GM10847 (cell line): ENCODE results near the gene EIF5A2.

ENCODE experiments used
- POLR2A ChIP-seq: IDR thresholded peaks from 2 replicates; pipeline ENCODE4 v1.6.1; 2011; ENCODE audit not compliant: insufficient read length; ENCODE audit errors: extremely low read depth

The EIF5A2 gene

GRCh38 chr3:170905862-170906261, 2.6 kb downstream of the EIF5A2 start:
- TF ChIP-seq POLR2A = no peak

- no peak for TF ChIP-seq POLR2A
Measured at GRCh38 chr3:170903123-170903522, 5.3 kb downstream of the EIF5A2 start.

GRCh38 chr3:170899455-170899854, 9.0 kb downstream of the EIF5A2 start:
- TF ChIP-seq POLR2A = no peak

- TF ChIP-seq POLR2A = no peak
Measured at GRCh38 chr3:170897978-170898377, 10.5 kb downstream of the EIF5A2 start.

- TF ChIP-seq POLR2A = no peak
Measured at GRCh38 chr3:170896781-170897180, 11.7 kb downstream of the EIF5A2 start.

- TF ChIP-seq POLR2A = no peak
Measured at GRCh38 chr3:170893895-170894294, 14.5 kb downstream of the EIF5A2 start.

- no peak for TF ChIP-seq POLR2A
Measured at GRCh38 chr3:170889630-170890029, 18.8 kb downstream of the EIF5A2 start.

DNA sequence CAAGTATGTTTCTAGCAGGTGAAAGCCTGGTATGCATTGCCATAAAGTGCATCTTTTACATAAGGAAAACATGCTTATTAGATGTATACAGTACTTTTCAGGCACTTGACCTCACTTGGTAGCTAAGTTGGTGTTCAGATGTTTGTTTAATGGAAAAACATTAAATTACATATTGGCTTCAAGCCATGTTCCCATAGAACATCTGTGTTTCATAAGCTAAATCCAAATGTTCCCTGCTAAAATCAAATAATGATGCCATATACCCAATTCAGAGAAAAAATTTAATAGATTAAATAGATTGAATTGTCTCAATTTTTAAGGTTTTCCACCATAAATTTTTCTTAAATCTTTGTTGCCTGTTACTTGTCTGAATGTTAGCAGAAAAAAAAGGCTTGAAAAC, 19.3 kb downstream of the EIF5A2 start:
- TF ChIP-seq POLR2A = no peak

GRCh38 chr3:170876537-170876936, 31.9 kb downstream of the EIF5A2 start:
- TF ChIP-seq POLR2A = no peak

DNA sequence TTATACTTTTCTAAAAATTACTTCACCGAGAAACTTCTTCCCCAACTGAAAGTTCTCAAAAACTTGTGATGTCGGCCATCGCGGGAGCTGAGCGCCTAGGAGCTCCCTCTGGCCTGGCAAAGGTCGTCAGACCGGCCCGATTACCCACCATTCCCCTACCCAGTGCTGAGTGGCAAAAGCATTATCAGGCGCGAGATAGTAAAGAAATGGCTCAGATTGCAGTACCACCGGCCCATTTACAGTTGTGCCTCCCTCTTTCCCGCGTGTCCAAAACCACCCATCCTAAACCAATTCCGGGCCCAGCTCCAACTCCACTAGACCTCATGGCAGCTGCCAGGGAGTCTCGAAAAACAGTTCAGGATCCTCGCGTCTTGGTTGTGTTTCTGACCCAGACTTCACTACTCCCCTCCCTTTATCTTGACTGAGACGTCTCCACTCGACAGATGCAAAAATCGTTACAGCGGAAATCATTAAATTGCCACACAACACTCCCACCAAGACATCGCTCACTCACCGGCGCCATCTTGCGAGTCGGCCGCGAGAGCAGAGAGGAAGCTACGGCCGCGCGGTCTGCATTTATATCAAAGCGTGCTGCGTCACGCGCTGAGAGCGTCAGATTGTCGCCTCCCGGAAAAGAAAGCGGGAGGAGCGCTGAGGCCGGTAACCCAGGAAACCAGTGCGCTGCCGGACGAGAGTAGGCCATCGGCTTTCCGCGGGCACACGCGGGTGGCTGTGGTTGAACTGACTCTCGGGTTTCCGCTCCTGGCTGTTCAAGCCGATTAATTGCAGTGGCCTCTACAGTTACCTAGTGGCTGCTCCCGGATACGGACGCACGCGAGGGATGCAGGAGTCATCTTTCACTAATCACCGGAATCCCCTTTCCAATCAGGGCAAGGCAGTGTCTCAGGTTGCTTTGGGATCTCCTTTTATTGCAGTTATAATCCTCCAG, 38.5 kb downstream of the EIF5A2 start, which contains the start of gene RPL22L1:
Gene RPL22L1, minus strand, starts transcription at position 551 of the 949 bp plus-strand sequence. Its CDS starts 28 bp downstream, at position 523.
- TF ChIP-seq POLR2A = peak; percentile 99

DNA sequence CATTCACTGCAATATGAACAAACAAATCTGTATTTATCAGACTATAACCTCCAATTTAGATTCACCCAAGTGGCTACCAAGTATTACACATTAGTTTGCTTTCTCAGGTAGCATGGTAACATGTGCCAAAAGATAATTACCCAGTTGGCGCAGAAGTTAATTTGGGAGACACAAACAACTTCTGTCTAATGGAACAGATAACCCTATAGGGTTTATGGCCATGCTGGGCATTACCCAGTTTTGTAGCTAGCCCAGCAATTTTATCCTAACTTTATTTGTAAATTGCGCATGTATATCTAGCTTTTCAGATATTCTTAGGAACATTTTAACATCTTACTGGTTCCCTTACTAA, 39.2 kb downstream of the EIF5A2 start:
- no peak for TF ChIP-seq POLR2A

- TF ChIP-seq POLR2A = no peak
Measured at GRCh38 chr3:170868577-170869238, 39.7 kb downstream of the EIF5A2 start.

GRCh38 chr3:170867143-170867937, 41.1 kb downstream of the EIF5A2 start:
- no peak for TF ChIP-seq POLR2A

GRCh38 chr3:170866499-170866898, 41.9 kb downstream of the EIF5A2 start:
- no peak for TF ChIP-seq POLR2A
